Calu3 (cell line): ENCODE measurements around the gene MRNIP. TPM values are rescaled to one million over a fixed set of nuclear protein-coding genes. Genes with fewer than 3 reads are reported as not detected.

ENCODE experiments used
- BruUV-seq: library from RNA; stranded (reverse); fragments of 400-500 nt; replicated peaks from 2 replicates; lab custom pipeline; 2021; lab: Mats Ljungman, UMichigan
- CTCF ChIA-PET: fragments of 300-600 bp; sonication (Branson Sonifier 250); formaldehyde crosslinking; loops from one replicate; lab custom pipeline; 2022; ENCODE audit warnings: antibody characterized with exemption; lab: Charles Lee
- DNase-seq: peaks from one replicate; pipeline ENCODE4 v3.0.0; 2022
- H3K27ac Mint-ChIP-seq: one replicate; pipeline ENCODE4 v1.8.0; 2022; ENCODE audit warnings: mixed read lengths; ENCODE audit not compliant: unreplicated experiment
- H3K27me3 Mint-ChIP-seq: one replicate; pipeline ENCODE4 v1.8.0; 2022; ENCODE audit warnings: mixed read lengths; ENCODE audit not compliant: unreplicated experiment
- H3K36me3 Mint-ChIP-seq: one replicate; pipeline ENCODE4 v1.8.0; 2022; ENCODE audit warnings: mild to moderate bottlenecking, moderate library complexity, mixed read lengths; ENCODE audit not compliant: insufficient read depth, unreplicated experiment
- H3K4me1 Mint-ChIP-seq: one replicate; pipeline ENCODE4 v1.8.0; 2022; ENCODE audit warnings: mild to moderate bottlenecking, low read depth, mixed read lengths; ENCODE audit not compliant: unreplicated experiment
- H3K4me3 Mint-ChIP-seq: one replicate; pipeline ENCODE4 v1.8.0; 2022; ENCODE audit warnings: mild to moderate bottlenecking, low read depth, moderate library complexity, mixed read lengths; ENCODE audit not compliant: unreplicated experiment
- H3K9me3 Mint-ChIP-seq: one replicate; pipeline ENCODE4 v1.8.0; 2022; ENCODE audit warnings: low read depth, mixed read lengths; ENCODE audit not compliant: unreplicated experiment
- intact Hi-C: fragments of 100-400 bp; cut with micrococcal nuclease; formaldehyde crosslinking; loops from one replicate; pipeline ENCODE4 v1.10.0; 2022; ENCODE audit not compliant: unreplicated experiment
- total RNA-seq: library from RNA; stranded (reverse); gene quantifications from 2 replicates; pipeline ENCODE4 v1.2.3, GENCODE V29; 2022
- TF ChIP-seq, protein P1 (sequence below): fragments of 200-600 bp; IDR thresholded peaks from one replicate; pipeline ENCODE4 v1.8.0; 2022; ENCODE audit warnings: antibody characterized with exemption; ENCODE audit not compliant: unreplicated experiment

MRNIP gene
- total RNA-seq, 1 experiment from 2014 or later, result 47.1 TPM

DNA sequence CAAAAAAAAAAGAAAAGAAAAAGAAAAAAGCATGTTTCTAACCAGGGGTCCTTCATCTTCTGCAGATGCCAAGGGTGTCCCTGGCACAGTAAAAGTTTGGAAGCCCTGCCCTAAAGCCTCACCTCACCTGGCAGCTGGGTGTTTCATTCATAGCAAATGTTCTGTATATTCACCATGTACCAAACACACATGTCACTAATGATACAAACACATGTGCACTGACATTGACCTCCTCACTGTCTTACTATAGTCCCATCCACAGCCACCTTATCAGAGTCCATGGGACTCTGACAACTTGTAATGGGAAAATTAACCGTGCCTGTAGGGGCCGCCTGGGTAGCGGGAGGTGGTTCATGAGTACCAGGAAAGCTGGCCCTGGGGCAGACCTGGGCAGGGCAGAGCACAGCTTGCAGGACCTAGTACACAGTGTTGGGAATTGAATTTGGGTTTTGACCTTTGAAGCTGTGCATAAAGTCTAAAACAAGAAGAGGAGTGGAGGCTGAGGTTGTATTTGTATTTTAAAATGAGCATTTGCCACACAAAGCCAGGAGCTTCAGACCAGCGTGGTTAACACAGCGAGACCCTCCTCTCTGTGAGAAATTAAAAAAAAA, 45.5 kb downstream of the MRNIP start:
- Mint-ChIP-seq H3K36me3 (peaks cover 78% of the 10 kb centered on the region), H3K27ac (no peak overlapping the region), H3K27me3 (no peaks in the 10 kb centered on the region), H3K9me3 (no peaks in the 10 kb centered on the region), H3K4me3 (no peak overlapping the region), H3K4me1 (peaks cover 7% of the 10 kb centered on the region)
- CTCF ChIA-PET, result interaction anchor here (0.6 kb wide), 1 partner anchor 887 kb away, joined by 5 read pairs; no protein-coding TSS in a partner anchor
- no TSS peak for BruUV-seq
- no peak for DNase-seq
- TF ChIP-seq, protein P1, sequence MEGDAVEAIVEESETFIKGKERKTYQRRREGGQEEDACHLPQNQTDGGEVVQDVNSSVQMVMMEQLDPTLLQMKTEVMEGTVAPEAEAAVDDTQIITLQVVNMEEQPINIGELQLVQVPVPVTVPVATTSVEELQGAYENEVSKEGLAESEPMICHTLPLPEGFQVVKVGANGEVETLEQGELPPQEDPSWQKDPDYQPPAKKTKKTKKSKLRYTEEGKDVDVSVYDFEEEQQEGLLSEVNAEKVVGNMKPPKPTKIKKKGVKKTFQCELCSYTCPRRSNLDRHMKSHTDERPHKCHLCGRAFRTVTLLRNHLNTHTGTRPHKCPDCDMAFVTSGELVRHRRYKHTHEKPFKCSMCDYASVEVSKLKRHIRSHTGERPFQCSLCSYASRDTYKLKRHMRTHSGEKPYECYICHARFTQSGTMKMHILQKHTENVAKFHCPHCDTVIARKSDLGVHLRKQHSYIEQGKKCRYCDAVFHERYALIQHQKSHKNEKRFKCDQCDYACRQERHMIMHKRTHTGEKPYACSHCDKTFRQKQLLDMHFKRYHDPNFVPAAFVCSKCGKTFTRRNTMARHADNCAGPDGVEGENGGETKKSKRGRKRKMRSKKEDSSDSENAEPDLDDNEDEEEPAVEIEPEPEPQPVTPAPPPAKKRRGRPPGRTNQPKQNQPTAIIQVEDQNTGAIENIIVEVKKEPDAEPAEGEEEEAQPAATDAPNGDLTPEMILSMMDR, result no peak
- intact Hi-C loops, result no loop called here

DNA sequence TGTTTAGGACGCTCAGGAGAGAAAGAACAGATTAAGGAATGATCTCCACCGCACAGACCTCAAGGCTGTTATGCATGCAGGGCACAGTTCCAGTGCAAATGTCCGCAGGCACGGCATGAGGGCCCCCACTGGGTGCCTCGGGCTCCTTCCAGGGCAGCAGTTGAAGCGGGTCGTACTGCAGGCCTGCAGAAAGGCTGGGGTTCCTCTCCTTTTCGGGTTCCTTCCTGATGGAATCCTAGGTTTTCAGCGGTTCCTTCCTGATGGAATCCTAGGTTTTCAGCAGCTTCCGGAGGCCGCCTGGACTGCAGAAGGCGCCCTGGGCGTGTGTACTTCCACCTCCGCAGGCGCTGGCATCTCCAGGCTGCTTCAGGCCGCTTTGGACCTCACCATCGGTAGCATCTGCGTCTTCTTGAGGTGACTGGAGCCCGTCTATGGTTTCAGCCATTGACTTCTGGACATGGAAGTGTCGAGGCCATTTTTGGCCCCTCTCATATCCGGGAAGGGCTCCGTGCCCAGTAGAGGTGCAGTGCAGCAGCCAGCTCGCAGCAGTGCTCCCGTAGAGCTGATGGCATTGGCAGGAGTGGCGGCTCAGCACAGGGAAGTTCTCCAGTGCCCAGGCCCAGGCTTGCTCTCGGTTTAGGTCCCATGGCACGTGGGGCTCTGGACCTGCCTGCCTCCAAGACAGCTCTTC, 46.3 kb downstream of the MRNIP start:
- Mint-ChIP-seq H3K36me3 (peaks cover 78% of the 10 kb centered on the region), H3K4me3 (no peak overlapping the region), H3K27me3 (no peaks in the 10 kb centered on the region), H3K27ac (no peak overlapping the region), H3K9me3 (no peaks in the 10 kb centered on the region), H3K4me1 (no peaks in the 10 kb centered on the region)
- CTCF ChIA-PET, result no interaction called here
- intact Hi-C loops, result no loop called here
- TF ChIP-seq, protein P1, result no peak
- no TSS peak for BruUV-seq
- no peak for DNase-seq

DNA sequence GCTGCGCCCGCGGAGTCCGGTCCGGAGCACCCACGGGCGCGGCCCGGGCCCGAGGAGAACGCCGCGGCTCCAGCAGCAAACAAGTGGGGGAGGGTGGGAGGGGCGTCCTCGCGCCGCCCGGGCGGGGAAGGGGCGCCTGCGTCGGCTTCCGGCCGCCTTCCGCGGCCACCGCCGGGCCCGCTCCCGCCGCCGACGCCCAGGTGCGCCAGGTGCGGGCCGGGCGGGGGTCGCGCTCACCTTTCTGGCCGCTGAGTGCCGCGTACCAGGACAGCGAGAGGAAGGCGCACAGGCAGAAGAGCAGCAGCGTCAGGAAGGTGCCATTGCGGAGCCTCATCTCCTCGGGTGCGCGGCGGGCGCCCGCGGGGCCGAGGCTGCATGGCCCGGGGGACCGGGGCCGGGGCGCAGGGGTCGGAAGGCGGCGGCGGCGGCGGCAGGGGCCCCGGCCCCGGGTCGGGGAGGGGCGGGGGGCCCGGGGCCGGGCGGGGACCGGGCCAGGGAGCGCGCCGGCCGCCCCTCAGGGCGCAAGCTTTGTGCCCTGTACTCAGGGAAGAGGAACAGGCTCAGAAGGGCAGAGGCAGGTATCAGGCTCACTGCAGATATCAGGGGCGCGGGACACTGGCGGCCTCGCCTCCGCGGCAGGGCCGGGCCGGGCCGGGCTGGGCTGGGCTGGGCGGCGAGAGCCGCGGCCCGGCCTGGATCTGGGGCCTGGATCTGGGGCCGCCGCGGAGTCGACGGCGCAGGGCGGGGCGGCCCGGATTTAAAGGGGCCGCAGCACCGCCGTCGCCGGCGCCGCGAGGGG, 52.2 kb downstream of the MRNIP start, which contains the start of gene MGAT4B:
TSS of gene MGAT4B (minus strand) at position 617 of the 799 bp plus-strand sequence. CDS start at position 334, 283 bp downstream.
- Mint-ChIP-seq H3K4me1 (peaks cover 26% of the 10 kb centered on the region), H3K36me3 (peaks cover 88% of the 10 kb centered on the region), H3K27ac (peak within 1 kb of the TSS; percentile 93), H3K9me3 (no peaks in the 10 kb centered on the region), H3K27me3 (no peaks in the 10 kb centered on the region), H3K4me3 (peak within 1 kb of the TSS; percentile 95)
- intact Hi-C loops, result no loop called here
- CTCF ChIA-PET, result interaction anchor here (0.5 kb wide), 1 partner anchor 59 kb away, joined by 4 read pairs; no protein-coding TSS in a partner anchor
- DNase-seq, result peak; percentile 87
- no TSS peak for BruUV-seq
- TF ChIP-seq, protein P1, result no peak

DNA sequence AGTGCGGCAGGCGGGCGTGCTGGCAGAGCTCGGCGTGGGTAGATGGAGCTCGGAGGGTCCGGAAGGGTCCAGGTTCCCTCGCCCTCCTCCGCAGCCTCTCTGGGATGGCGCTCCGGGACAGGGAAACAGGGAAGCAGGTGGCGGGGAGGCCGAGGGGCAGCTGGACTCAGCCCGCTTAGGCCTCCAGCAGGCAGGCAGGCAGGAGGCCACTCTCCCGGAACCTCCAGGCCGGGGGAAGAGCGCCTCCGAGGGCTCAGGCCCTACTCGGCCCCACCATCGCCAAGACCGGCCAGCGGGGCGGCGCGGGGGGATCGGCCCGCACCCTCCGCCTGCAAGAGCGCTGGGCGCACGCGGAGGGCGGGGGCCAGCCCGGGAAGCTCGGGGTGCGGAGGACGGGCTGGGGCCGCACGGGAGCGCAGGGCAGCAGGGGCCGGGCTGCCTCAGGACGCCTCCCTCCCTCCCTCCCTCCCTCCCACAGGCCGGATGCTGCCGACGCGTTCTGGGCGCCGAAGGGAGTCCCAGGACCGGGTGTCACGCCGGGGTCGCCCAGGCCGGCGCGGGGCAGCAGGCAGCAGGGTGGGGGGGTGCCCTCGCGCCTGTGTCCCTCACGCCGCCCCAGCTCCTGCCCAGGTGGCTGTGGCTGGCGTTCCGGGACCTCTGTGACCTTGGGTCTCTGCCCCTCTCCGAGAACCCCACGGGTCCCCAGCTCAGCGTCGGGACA, 52.9 kb downstream of the MRNIP start:
- CTCF ChIA-PET, result interaction anchor here (0.5 kb wide), 1 partner anchor 58 kb away, joined by 4 read pairs; no protein-coding TSS in a partner anchor
- H3K9me3 Mint-ChIP-seq, result no peaks in the 10 kb centered on the region
- no TSS peak for BruUV-seq
- intact Hi-C loops, result loop anchor here (2.0 kb wide), 1 partner anchor 15 kb away; the partner anchor contains the start of gene SQSTM1
- peaks cover 26% of the 10 kb centered on the region for H3K4me1 Mint-ChIP-seq
- DNase-seq, result no peak
- H3K4me3 Mint-ChIP-seq, result peak overlapping the region; percentile 95
- peak overlapping the region; percentile 93 for H3K27ac Mint-ChIP-seq
- TF ChIP-seq, protein P1, result no peak
- peaks cover 88% of the 10 kb centered on the region for H3K36me3 Mint-ChIP-seq
- no peaks in the 10 kb centered on the region for H3K27me3 Mint-ChIP-seq
